Endothelial cell of umbilical vein (primary cell): ENCODE data around the gene PKNOX1.
"Not testable (repeated sequence)": the region's sequence is repeated elsewhere in the genome, so short reads cannot be mapped to it uniquely, and the experiment has no call there.

Experiments used
- CTCF ChIP-seq, 2 donors: IDR thresholded peaks; 1 replicate in 1 of 2; 2 replicates in 1 of 2; pipeline ENCODE4 v1.5.1; 2011; ENCODE audit warnings: low read length in 2 of 2, mild to moderate bottlenecking in 2 of 2, moderate library complexity in 2 of 2, control low read depth in 1 of 2, inconsistent platforms in 1 of 2, low read depth in 1 of 2; ENCODE audit not compliant: insufficient read depth in 1 of 2; ENCODE audit errors: extremely low read depth in 1 of 2
- POLR2A ChIP-seq: IDR thresholded peaks from 2 replicates; pipeline ENCODE4 v1.6.1; 2012; ENCODE audit warnings: low read depth, mild to moderate bottlenecking, control low read depth, low read length

- TF ChIP-seq POLR2A; CTCF (IDR thresholded peaks at IDR 0.05; ENCODE audit: extremely low read depth in 1 of 2, insufficient read depth in 1 of 2, low read depth in 1 of 2, low read length in 2 of 2): not testable (repeated sequence)
Observed at GRCh38 chr21:43066690-43067089, 92.3 kb downstream of the PKNOX1 start.
